Measurements from ENCODE around the gene KIAA1958. TPM values are rescaled to one million over a fixed set of nuclear protein-coding genes. Genes with fewer than 3 reads are reported as not detected.

Gene KIAA1958
- total and polyA plus RNA-seq, 2 experiments from 2014 or later = 9.9 to 20.1 TPM

DNA sequence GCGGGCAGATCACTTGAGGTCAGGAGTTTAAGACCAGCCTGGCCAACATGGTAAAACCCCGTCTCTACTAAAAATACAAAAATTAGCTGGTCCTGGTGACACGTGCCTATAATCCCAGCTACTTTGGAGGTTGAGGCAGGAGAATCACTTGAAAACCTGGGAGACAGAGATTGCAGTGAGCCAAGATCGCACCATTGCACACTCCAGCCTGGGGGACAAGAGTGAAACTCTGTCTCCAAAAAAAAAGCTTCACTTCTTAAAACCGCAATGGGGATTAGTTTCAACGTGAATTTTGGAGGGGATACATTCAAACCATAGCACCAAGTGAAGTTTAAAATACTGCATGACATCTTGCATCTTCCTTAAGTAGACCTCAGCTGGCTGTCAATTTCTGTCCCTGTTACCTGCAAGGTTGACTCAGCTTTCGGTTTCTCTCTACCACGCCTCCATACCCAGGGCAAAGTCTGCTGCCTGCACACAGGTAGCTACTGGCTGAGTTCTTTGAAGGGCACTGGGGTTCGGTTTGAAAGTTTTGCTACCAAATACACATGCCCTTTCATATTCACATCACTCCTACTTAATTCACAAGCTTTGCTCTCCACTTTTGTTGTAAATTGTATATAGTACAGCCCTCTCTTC is 69.3 kb downstream of the KIAA1958 start:
- TF ChIP-seq, protein P1, sequence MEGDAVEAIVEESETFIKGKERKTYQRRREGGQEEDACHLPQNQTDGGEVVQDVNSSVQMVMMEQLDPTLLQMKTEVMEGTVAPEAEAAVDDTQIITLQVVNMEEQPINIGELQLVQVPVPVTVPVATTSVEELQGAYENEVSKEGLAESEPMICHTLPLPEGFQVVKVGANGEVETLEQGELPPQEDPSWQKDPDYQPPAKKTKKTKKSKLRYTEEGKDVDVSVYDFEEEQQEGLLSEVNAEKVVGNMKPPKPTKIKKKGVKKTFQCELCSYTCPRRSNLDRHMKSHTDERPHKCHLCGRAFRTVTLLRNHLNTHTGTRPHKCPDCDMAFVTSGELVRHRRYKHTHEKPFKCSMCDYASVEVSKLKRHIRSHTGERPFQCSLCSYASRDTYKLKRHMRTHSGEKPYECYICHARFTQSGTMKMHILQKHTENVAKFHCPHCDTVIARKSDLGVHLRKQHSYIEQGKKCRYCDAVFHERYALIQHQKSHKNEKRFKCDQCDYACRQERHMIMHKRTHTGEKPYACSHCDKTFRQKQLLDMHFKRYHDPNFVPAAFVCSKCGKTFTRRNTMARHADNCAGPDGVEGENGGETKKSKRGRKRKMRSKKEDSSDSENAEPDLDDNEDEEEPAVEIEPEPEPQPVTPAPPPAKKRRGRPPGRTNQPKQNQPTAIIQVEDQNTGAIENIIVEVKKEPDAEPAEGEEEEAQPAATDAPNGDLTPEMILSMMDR (IDR thresholded peaks at IDR 0.05; ENCODE audit: low read depth, low read length) = no peak
- no peak overlapping the region for H3K27ac ChIP-seq

DNA sequence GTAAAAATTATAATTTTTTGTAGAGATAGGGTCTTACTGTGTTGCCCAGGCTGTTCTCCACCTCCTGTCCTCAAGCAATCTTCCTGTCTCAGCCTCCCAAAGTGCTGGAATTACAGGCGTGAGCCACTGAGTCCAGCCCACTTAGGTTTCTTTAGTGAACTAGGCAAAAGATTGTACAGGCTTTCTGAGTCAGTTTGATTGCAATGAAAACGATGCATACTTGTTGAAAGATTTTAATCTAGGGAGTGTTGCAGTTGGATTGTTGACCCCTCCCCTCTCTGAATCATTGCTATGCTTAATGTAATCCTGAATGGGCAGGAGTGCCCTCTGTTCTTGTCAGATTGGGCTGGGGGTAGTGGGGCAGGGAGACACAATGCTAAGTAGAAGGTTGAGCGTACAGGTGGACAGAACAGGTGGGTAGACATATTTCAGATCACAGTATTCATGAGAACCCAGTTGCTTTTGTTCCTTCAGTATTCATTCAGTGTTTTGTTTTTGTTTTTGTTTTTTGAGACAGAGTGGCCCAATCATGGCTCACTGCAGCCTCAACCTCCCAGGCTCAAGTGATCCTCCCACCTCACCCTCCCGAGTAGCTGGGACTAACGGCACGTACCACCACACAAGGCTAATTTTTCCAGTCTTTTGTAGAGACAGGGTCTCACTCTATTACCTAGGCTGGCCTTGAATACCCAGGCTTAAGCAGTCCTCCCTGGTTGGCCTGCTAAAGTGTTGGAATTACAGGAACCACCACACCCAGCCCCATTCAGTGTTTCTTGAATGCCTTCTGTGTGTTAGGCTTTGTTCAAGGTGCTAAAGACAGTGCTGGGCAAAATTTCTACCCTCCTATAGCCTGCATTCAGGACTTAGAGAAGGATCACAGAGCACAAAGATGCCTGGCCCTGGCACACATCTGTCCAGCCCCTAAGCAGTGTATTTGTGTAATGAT is 70.1 kb downstream of the KIAA1958 start:
- Histone ChIP-seq H3K27ac (no peak overlapping the region), H3K36me3 (no peaks in the 10 kb centered on the region), H3K4me3 (no peak overlapping the region), H3K27me3 (no peaks in the 10 kb centered on the region), H3K9me3 (ENCODE audit: low read depth) (no peaks in the 10 kb centered on the region), H3K4me1 (ENCODE audit: low read depth) (peaks cover 19% of the 10 kb centered on the region)
- peak in 1 of 2 donors; percentile 9 for DNase-seq (ENCODE audit: low read depth in 1 of 2, low spot score in 1 of 2)
- TF ChIP-seq, protein P1 (IDR thresholded peaks at IDR 0.05; ENCODE audit: low read depth, low read length) = no peak

More for the DNA sequence above, 69.3 kb downstream of the KIAA1958 start:
- Histone ChIP-seq H3K4me1 (ENCODE audit: low read depth) (peaks cover 26% of the 10 kb centered on the region), H3K4me3 (no peak overlapping the region), H3K27me3 (no peaks in the 10 kb centered on the region), H3K9me3 (ENCODE audit: low read depth) (no peaks in the 10 kb centered on the region), H3K36me3 (no peaks in the 10 kb centered on the region)
- DNase-seq (ENCODE audit: low read depth in 1 of 2, low spot score in 1 of 2) = no peak

GRCh38 chr9:112558476-112558875 is 71.8 kb downstream of the KIAA1958 start:
- H3K27ac ChIP-seq = no peak overlapping the region
- DNase-seq (ENCODE audit: low read depth in 1 of 2, low spot score in 1 of 2) = no peak
- H3K4me3 ChIP-seq = no peak overlapping the region
- H3K27me3 ChIP-seq = no peaks in the 10 kb centered on the region
- H3K9me3 ChIP-seq (ENCODE audit: low read depth) = no peaks in the 10 kb centered on the region
- peaks cover 10% of the 10 kb centered on the region for H3K4me1 ChIP-seq (ENCODE audit: low read depth)
- TF ChIP-seq, protein P1 (IDR thresholded peaks at IDR 0.05; ENCODE audit: low read depth, low read length) = no peak
- no peaks in the 10 kb centered on the region for H3K36me3 ChIP-seq

- no peak for DNase-seq (ENCODE audit: low read depth in 1 of 2, low spot score in 1 of 2)
- TF ChIP-seq, protein P1 (IDR thresholded peaks at IDR 0.05; ENCODE audit: low read depth, low read length) = no peak
- Histone ChIP-seq H3K9me3 (ENCODE audit: low read depth) (no peaks in the 10 kb centered on the region), H3K4me1 (ENCODE audit: low read depth) (peaks cover 10% of the 10 kb centered on the region), H3K27ac (peak overlapping the region; percentile 7), H3K27me3 (no peaks in the 10 kb centered on the region), H3K36me3 (no peaks in the 10 kb centered on the region), H3K4me3 (no peak overlapping the region)
Measured at GRCh38 chr9:112558978-112559377, 72.4 kb downstream of the KIAA1958 start.

DNA sequence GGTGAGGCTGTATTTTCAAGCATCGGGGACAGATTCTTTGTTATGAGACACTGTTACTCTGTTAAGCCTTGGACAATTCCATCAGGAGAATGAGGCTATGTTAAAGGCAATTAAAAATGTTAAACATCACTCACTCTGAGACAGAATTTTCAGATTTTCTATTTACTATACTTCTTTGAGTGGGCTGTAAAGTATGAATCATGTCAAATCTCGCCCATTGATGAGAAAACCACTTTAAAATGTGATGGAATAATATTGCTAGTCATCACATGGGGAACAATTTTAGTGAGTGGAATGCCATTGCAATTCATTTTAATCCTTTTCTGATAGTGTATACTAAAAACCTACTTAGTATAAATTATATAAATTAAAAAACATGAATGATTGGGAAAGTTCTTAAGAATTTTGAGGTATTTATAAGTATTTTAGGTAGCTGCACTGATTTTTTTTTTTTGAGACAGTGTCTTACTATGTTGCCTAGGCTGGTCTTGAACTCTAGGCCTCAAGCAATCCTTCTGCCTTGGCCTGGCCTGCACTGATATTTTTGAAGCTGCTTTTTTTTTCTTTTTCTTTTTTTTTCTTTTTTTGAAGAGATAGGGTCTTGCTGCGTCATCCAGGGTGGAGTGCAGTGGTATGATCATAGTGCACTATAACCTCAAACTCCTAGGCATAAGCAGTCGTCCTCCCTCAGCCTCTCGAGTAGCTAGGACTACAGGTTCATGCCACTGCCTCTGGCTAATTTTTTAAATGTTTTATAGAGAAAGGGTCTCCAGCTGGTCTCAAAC is 73.2 kb downstream of the KIAA1958 start:
- DNase-seq (ENCODE audit: low read depth in 1 of 2, low spot score in 1 of 2) = no peak
- Histone ChIP-seq H3K9me3 (ENCODE audit: low read depth) (no peaks in the 10 kb centered on the region), H3K36me3 (no peaks in the 10 kb centered on the region), H3K27me3 (no peaks in the 10 kb centered on the region), H3K27ac (peak overlapping the region; percentile 7), H3K4me1 (ENCODE audit: low read depth) (peaks cover 10% of the 10 kb centered on the region), H3K4me3 (no peak overlapping the region)
- TF ChIP-seq, protein P1 (IDR thresholded peaks at IDR 0.05; ENCODE audit: low read depth, low read length) = no peak

All from cardiac muscle cell (in vitro differentiated cells and primary cell).